GM12878 (cell line): Measurements from ENCODE around the gene GSC2. TPM values are rescaled to one million over a fixed set of nuclear protein-coding genes. Genes with fewer than 3 reads are reported as not detected.

Experiments
- ATAC-seq: fragments of 200-7000 bp; cut with Tn5 transposase; 3 replicates; pipeline ENCODE4 v1.9.1; 2020; ENCODE audit warnings: mild to moderate bottlenecking, moderate library complexity
- Bru-seq: library from RNA; stranded (reverse); fragments of 400-500 nt; gene quantifications from one replicate; lab custom pipeline; 2021; lab: Mats Ljungman, UMichigan
- BruChase-seq, 2 experiments: library from RNA; stranded (reverse); fragments of 400-500 nt; gene quantifications; one replicate each; lab custom pipeline; 2021; lab: Mats Ljungman, UMichigan
- BruUV-seq: library from RNA; stranded (reverse); fragments of 400-500 nt; replicated peaks from 2 replicates; lab custom pipeline; 2021; lab: Mats Ljungman, UMichigan
- CTCF ChIA-PET: fragments of 300-600 bp; sonication (Branson Sonifier 250); formaldehyde crosslinking; extraction: SDS; loops from one replicate; lab custom pipeline; 2021; ENCODE audit warnings: inconsistent platforms; lab: Yijun Ruan, JAX
- POLR2A ChIA-PET: fragments of 350-600 bp; formaldehyde crosslinking; extraction: SDS; loops from one replicate; lab custom pipeline; 2021; ENCODE audit warnings: inconsistent platforms; lab: Charles Lee
- RAD21 ChIA-PET: fragments of 300-600 bp; sonication (Branson Sonifier 250); formaldehyde crosslinking; loops from one replicate; lab custom pipeline; 2023; ENCODE audit warnings: antibody characterized with exemption; ENCODE audit not compliant: unreplicated experiment; lab: Charles Lee
- SMC1A ChIA-PET: fragments of 300-600 bp; sonication (Branson Sonifier 250); formaldehyde crosslinking; loops from one replicate; lab custom pipeline; 2023; ENCODE audit not compliant: unreplicated experiment, uncharacterized antibody; lab: Charles Lee
- DNase-seq: peaks from one replicate; pipeline ENCODE4 v3.0.0-alpha.2; 2011; ENCODE audit warnings: low read depth, low spot score
- FAIRE-seq: peaks from 3 replicates; lab custom pipeline; 2011; peaks lifted over from hg19 to GRCh38; lab: Jason Lieb, UNC
- H2AFZ ChIP-seq: 2 replicates; pipeline ENCODE4 v1.6.0; 2011; ENCODE audit warnings: low read depth, low read length, control low read depth; ENCODE audit not compliant: control insufficient read depth
- H3K27ac ChIP-seq: 2 replicates; pipeline ENCODE4 v1.5.1; 2011; ENCODE audit warnings: control low read depth; ENCODE audit not compliant: control insufficient read depth, insufficient read depth
- H3K27me3 ChIP-seq, 2 experiments: replicated peaks in 1 of 2; 2 replicates each; pipeline versions ENCODE4 v1.6.0 to v1.6.1; 2011; ENCODE audit warnings: low read length in 1 of 2; ENCODE audit not compliant: control insufficient read depth in 2 of 2, insufficient read depth in 2 of 2
- H3K36me3 ChIP-seq, 2 experiments: 2 replicates each; pipeline ENCODE4 v1.5.1; 2011; ENCODE audit warnings: low read length in 1 of 2; ENCODE audit not compliant: control insufficient read depth in 2 of 2, insufficient read depth in 2 of 2
- H3K4me1 ChIP-seq: 2 replicates; pipeline ENCODE4 v1.6.1; 2011; ENCODE audit warnings: mild to moderate bottlenecking, low read length, moderate library complexity, mixed read lengths; ENCODE audit not compliant: control insufficient read depth, insufficient read depth
- H3K4me2 ChIP-seq: 2 replicates; pipeline ENCODE4 v1.6.0; 2011; ENCODE audit warnings: control low read depth; ENCODE audit not compliant: control insufficient read depth, insufficient read depth
- H3K4me3 ChIP-seq: fragments of 200-600 bp; sonication (generic); 2 replicates; pipeline ENCODE4 v1.5.1; 2016
- H3K79me2 ChIP-seq: 2 replicates; pipeline ENCODE4 v1.6.0; 2011; ENCODE audit warnings: low read length; ENCODE audit not compliant: control insufficient read depth, insufficient read depth
- H3K9ac ChIP-seq: 2 replicates; pipeline ENCODE4 v1.8.0; 2011; ENCODE audit warnings: low read length, control low read depth, mixed read lengths; ENCODE audit not compliant: control insufficient read depth, insufficient read depth
- H3K9me3 ChIP-seq: replicated peaks from 3 replicates; pipeline ENCODE4 v1.5.1; 2011; ENCODE audit warnings: mild to moderate bottlenecking, low read length; ENCODE audit not compliant: control insufficient read depth, insufficient read depth
- H4K20me1 ChIP-seq: 2 replicates; pipeline ENCODE4 v1.6.0; 2011; ENCODE audit not compliant: control insufficient read depth, insufficient read depth
- MTA3 ChIP-seq: IDR thresholded peaks from 2 replicates; pipeline ENCODE4 v1.6.1; 2012; ENCODE audit warnings: low read length, inconsistent platforms, borderline replicate concordance
- NBN ChIP-seq: fragments of 450-650 bp; IDR thresholded peaks from 2 replicates; pipeline ENCODE4 v1.6.1; 2016
- PML ChIP-seq: IDR thresholded peaks from 2 replicates; pipeline ENCODE4 v1.6.1; 2012; ENCODE audit warnings: low read length, inconsistent platforms
- SP1 ChIP-seq: IDR thresholded peaks from one replicate; pipeline ENCODE4 v1.6.1; 2011; ENCODE audit warnings: low read depth, low read length
- SREBF1 ChIP-seq: IDR thresholded peaks from 2 replicates; pipeline ENCODE4 v1.6.1; 2012; ENCODE audit warnings: mild to moderate bottlenecking, low read length
- TCF3 ChIP-seq: IDR thresholded peaks from 2 replicates; pipeline ENCODE4 v1.6.1; 2012; ENCODE audit warnings: low read depth, mild to moderate bottlenecking, low read length, borderline replicate concordance; ENCODE audit not compliant: insufficient read depth
- WGBS: methylation state at CpG from one replicate; pipeline ENCODE4 v1.1.6; 2016; ENCODE audit warnings: low lambda C conversion rate; ENCODE audit not compliant: insufficient replicate concordance, insufficient coverage; ENCODE audit errors: missing lambda C conversion rate; 5-methylcytosine and 5-hydroxymethylcytosine counted together
- in situ Hi-C: fragments of 300-500 bp; cut with MboI; formaldehyde crosslinking; loops from 9 replicates; pipeline ENCODE4 v1.14.3; 2018; ENCODE audit warnings: mixed read lengths
- intact Hi-C: fragments of 100-400 bp; cut with micrococcal nuclease; formaldehyde crosslinking; loops from one replicate; pipeline ENCODE4 v1.14.2; 2022; ENCODE audit not compliant: unreplicated experiment
- long read RNA-seq, 2 experiments: library from polyadenylated mRNA; unstranded; transcript quantifications; one replicate each; pipeline ENCODE4 v2.0.0, GENCODE V29; 2019 to 2020
- polyA minus RNA-seq, 3 experiments: library from RNA; depleted of rRNA, polyadenylated mRNA; stranded (reverse); fragments of >200 nt; gene quantifications; 2 replicates each; pipeline ENCODE4 v1.2.3, GENCODE V29; 2011
- polyA plus RNA-seq, 11 experiments: library from polyadenylated mRNA; depleted of rRNA in 4 of 11; unstranded in 6 of 11; stranded (reverse) in 5 of 11; fragments of >200 nt; fragmentation: Nextera tagmentation in 4 of 11; fragmentation: Illumina TruSeq in 1 of 11; extraction: Ambion mirVana in 4 of 11; extraction: Trizol in 1 of 11; gene quantifications; 1 replicate in 1 of 11; 2 replicates in 10 of 11; pipeline versions ENCODE4 v1.2.1 to v1.2.3, GENCODE V29; 2011 to 2016; ENCODE audit warnings: inconsistent platforms in 2 of 11, missing spikeins in 2 of 11, low read depth in 1 of 11
- total RNA-seq, 4 experiments: library from RNA; depleted of rRNA in 3 of 4; stranded (reverse); fragments of >200 nt in 3 of 4; fragmentation: Illumina TruSeq in 1 of 4; extraction: Trizol in 1 of 4; gene quantifications; 2 replicates each; pipeline versions ENCODE4 v1.2.1 to v1.2.3, GENCODE V29; 2013 to 2021
- TF ChIP-seq, protein P1 (sequence below): fragments of 450-650 bp; IDR thresholded peaks from 2 replicates; pipeline ENCODE4 v1.6.1; 2017; ENCODE audit warnings: borderline replicate concordance
- TF ChIP-seq, protein P2 (sequence below): fragments of 450-650 bp; IDR thresholded peaks from 2 replicates; pipeline ENCODE4 v1.6.1; 2017; ENCODE audit warnings: mild to moderate bottlenecking, moderate library complexity

The GSC2 gene, protein sequence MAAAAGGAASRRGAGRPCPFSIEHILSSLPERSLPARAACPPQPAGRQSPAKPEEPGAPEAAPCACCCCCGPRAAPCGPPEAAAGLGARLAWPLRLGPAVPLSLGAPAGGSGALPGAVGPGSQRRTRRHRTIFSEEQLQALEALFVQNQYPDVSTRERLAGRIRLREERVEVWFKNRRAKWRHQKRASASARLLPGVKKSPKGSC
- total RNA-seq (2013; cell fraction: nucleolus; rRNA removed): not detected in 2 replicates
- total RNA-seq (2014; rRNA removed): not detected in 2 replicates
- not detected in 2 replicates for total RNA-seq (2014; rRNA removed; fragmentation: Illumina TruSeq; extraction: Trizol)
- total RNA-seq (2021): not detected in 2 replicates
- polyA plus RNA-seq (2011; ENCODE audit: low read depth): not detected
- polyA plus RNA-seq (2011; rRNA removed): not detected in 2 replicates
- polyA plus RNA-seq (2011; cell fraction: cytosol; rRNA removed): not detected in 2 replicates
- polyA plus RNA-seq (2011; cell fraction: nucleus; rRNA removed): not detected in 2 replicates
- polyA plus RNA-seq (2012): not detected in 2 replicates
- not detected in 2 replicates for polyA plus RNA-seq (2014; fragmentation: Illumina TruSeq; extraction: Trizol)
- not detected for polyA plus RNA-seq (2014; fragmentation: Nextera tagmentation; extraction: Ambion mirVana)
- polyA plus RNA-seq (2014; rRNA removed): not detected in 2 replicates
- polyA plus RNA-seq (2016; fragmentation: Nextera tagmentation; extraction: Ambion mirVana): not detected
- not detected in 2 replicates for polyA minus RNA-seq (2011; rRNA and poly(A)+ RNA removed)
- not detected in 2 replicates for polyA minus RNA-seq (2011; cell fraction: cytosol; rRNA and poly(A)+ RNA removed)
- not detected in 2 replicates for polyA minus RNA-seq (2011; cell fraction: nucleus; rRNA and poly(A)+ RNA removed)
- Bru-seq, nascent RNA: not detected
- not detected for BruChase-seq, experiment 1, labeled RNA remaining after a 6-hour chase
- not detected for BruChase-seq, experiment 2, labeled RNA remaining after a 2-hour chase
- long read RNA-seq, experiment 1: 0 reads
- long read RNA-seq, experiment 2: 0 reads

DNA sequence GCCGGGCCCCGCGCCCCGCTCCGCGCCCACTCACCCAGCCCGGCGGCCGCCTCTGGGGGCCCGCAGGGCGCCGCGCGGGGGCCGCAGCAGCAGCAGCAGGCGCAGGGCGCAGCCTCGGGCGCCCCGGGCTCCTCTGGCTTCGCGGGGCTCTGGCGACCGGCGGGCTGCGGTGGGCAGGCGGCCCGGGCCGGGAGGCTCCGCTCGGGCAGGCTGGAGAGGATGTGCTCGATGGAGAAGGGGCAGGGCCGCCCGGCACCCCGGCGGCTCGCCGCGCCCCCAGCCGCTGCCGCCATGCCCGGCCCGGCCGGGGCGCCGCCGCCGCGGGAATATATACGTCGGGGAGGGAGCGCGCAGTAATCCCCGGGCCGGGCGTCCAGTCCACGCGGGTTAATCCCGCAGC is at the start of gene GSC2:
Gene GSC2, minus strand, starts transcription at position 302 of the 400 bp plus-strand sequence. Its CDS starts 9 bp downstream, at position 293.
- Histone ChIP-seq H3K4me3 (no peak within 1 kb of the TSS), H3K4me2 (no peak within 1 kb of the TSS), H3K9ac (no peak within 1 kb of the TSS), H2AFZ (no peak within 1 kb of the TSS), H3K9me3 (no peaks in the 10 kb centered on the region), H3K36me3 (no peaks in the 10 kb centered on the region), H3K4me1 (no peaks in the 10 kb centered on the region), H3K79me2 (no peaks in the 10 kb centered on the region), H4K20me1 (no peaks in the 10 kb centered on the region), H3K27me3 (peaks cover 5 to 18% of the 10 kb centered on the region in 2 experiments), H3K27ac (no peak within 1 kb of the TSS)
- TF ChIP-seq PML (no peak), SP1 (no peak), NBN (no peak), SREBF1 (no peak), MTA3 (no peak), TCF3 (no peak)
- TF ChIP-seq, protein P1, sequence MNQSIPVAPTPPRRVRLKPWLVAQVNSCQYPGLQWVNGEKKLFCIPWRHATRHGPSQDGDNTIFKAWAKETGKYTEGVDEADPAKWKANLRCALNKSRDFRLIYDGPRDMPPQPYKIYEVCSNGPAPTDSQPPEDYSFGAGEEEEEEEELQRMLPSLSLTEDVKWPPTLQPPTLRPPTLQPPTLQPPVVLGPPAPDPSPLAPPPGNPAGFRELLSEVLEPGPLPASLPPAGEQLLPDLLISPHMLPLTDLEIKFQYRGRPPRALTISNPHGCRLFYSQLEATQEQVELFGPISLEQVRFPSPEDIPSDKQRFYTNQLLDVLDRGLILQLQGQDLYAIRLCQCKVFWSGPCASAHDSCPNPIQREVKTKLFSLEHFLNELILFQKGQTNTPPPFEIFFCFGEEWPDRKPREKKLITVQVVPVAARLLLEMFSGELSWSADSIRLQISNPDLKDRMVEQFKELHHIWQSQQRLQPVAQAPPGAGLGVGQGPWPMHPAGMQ: no peak
- TF ChIP-seq, protein P2, sequence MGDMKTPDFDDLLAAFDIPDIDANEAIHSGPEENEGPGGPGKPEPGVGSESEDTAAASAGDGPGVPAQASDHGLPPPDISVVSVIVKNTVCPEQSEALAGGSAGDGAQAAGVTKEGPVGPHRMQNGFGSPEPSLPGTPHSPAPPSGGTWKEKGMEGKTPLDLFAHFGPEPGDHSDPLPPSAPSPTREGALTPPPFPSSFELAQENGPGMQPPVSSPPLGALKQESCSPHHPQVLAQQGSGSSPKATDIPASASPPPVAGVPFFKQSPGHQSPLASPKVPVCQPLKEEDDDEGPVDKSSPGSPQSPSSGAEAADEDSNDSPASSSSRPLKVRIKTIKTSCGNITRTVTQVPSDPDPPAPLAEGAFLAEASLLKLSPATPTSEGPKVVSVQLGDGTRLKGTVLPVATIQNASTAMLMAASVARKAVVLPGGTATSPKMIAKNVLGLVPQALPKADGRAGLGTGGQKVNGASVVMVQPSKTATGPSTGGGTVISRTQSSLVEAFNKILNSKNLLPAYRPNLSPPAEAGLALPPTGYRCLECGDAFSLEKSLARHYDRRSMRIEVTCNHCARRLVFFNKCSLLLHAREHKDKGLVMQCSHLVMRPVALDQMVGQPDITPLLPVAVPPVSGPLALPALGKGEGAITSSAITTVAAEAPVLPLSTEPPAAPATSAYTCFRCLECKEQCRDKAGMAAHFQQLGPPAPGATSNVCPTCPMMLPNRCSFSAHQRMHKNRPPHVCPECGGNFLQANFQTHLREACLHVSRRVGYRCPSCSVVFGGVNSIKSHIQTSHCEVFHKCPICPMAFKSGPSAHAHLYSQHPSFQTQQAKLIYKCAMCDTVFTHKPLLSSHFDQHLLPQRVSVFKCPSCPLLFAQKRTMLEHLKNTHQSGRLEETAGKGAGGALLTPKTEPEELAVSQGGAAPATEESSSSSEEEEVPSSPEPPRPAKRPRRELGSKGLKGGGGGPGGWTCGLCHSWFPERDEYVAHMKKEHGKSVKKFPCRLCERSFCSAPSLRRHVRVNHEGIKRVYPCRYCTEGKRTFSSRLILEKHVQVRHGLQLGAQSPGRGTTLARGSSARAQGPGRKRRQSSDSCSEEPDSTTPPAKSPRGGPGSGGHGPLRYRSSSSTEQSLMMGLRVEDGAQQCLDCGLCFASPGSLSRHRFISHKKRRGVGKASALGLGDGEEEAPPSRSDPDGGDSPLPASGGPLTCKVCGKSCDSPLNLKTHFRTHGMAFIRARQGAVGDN: no peak
- in situ Hi-C loops: no loop called here
- 17% methylated on average over 39 of the region's 59 CpGs for WGBS
- RAD21 ChIA-PET: no interaction called here
- no TSS peak for BruUV-seq
- intact Hi-C loops: no loop called here
- DNase-seq (no peak), ATAC-seq (no peak), FAIRE-seq (no peak)
- POLR2A ChIA-PET: no interaction called here
- SMC1A ChIA-PET: no interaction called here
- CTCF ChIA-PET: no interaction called here
